GM21423 (cell line): ENCODE results near the gene PSMC3.

Source experiments
- ATAC-seq: cut with Tn5 transposase; IDR thresholded peaks from one replicate; pipeline ENCODE4 v1.9.1; 2021; ENCODE audit warnings: mild to moderate bottlenecking, moderate library complexity; ENCODE audit not compliant: unreplicated experiment

The PSMC3 gene

DNA sequence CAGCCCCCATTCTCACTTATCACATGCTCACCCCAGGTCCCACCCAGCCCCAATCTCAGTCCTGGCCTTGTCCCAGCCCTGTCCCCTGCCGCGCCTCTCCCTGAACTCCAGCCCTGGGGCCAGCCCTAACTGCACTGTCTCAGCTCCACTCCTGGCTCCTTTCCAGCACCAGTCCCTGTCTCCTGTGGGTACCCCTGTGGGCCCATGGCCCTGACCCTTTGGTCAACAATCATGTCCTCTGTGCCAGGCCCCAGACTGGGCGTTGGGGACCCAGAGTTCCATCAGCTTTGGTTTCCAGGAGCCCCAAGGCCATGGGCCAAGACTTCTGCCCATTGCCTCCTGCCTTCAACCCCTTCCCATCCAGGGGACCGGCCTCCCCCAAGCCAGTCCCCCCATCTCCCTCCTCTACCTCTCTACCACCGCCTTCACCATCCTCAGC lies 48.6 kb downstream of the PSMC3 start:
- ATAC-seq = peak; percentile 9

GRCh38 chr11:47376525-47377371 lies 49.5 kb downstream of the PSMC3 start:
- peak; percentile 31 for ATAC-seq

GRCh38 chr11:47376107-47376524 lies 50.1 kb downstream of the PSMC3 start:
- no peak for ATAC-seq

GRCh38 chr11:47375546-47376085 lies 50.6 kb downstream of the PSMC3 start:
- ATAC-seq = no peak

- ATAC-seq = no peak
Observed at GRCh38 chr11:47375020-47375419, 51.2 kb downstream of the PSMC3 start.

DNA sequence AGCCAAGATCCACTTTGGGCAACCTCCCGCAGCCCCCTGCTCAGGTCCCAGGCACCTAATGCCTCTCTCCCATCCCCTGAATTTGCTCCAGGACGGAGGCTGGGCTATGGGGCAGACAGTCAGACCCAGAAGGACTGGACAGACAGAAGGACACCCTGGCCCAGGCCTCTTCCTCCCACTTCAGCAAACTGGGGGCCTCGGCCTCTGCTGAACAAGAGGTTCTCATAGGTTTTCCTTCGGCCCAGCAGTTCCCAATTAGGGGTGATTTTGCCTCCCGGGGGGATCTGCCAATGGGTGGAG lies 51.6 kb downstream of the PSMC3 start:
- no peak for ATAC-seq

DNA sequence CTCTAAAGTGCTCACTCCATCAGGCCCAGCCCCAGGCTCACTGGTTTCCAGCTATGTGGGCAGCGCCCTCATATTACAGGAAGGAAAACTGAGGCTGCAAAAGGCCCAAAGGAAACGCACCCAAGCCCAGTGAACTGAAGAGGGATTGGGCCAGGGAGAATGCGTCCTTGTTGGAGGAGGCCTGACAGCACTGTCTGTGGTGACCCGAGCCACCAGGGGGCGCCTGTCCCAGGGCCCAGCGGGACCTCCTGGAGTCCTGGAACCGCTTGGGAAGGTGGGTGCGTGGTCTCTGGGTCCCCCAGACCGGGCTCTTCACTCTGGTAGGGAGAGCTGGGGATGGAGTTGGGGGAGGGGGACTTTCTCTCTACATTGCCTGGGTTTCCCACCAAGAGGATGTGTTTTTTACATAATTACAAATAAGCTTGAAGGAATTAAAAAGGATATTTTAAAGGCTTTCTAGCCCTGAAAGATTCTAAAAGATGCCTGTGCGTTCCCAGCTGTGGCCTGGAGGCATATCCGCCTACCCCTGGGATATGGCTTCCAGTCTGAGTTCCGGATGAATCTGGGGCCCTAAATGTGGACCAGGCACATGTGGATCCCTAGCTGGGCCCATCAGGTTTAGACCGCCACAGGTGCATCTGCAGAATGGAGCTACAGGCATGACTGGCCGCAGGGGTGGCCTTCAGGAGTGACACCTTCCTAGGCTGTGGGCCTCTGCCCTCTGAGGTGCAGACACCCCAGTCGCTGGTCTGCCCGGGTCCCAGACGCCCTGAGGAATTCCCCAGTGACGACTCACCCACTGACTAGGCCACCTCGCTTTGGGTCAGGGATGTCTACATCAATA lies 52.1 kb downstream of the PSMC3 start:
- ATAC-seq = no peak

GRCh38 chr11:47372422-47372821 lies 53.8 kb downstream of the PSMC3 start:
- no peak for ATAC-seq

DNA sequence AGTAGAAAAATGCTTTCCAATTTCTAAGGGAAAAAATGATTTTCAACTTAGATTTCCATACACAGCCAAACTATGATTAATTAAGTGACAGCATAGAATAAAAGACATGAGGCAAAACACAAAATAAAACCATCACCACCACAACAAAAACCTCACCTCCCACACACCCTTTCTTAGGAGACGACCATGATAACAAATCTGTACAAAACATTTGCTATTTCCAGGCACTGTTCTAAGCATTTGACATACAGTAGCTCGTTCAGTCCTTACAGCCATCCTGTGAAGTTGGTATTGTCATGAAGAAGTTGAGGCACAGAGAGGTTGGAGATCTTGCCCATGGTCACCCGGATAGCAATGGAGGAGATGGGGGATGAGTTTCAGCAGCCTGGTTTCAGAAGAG lies 56.6 kb downstream of the PSMC3 start:
- no peak for ATAC-seq
